Thyroid gland (tissue), 4 donors: ENCODE data around the gene PRAC1. TPM values are rescaled to one million over a fixed set of nuclear protein-coding genes. Genes with fewer than 3 reads are reported as not detected.

Experiments used
- DNase-seq, 2 donors: peaks; one replicate each; pipeline ENCODE4 v3.0.0-alpha.2; 2019
- H3K27ac ChIP-seq, 3 donors: fragments of 200-600 bp; sonication (generic); 1 replicate in 2 of 3; 2 replicates in 1 of 3; pipeline ENCODE4 v1.5.1; 2016 to 2019; ENCODE audit warnings: mild to moderate bottlenecking in 1 of 3, moderate library complexity in 1 of 3
- H3K27me3 ChIP-seq: fragments of 200-600 bp; sonication (generic); one replicate; pipeline ENCODE4 v1.5.1; 2019
- H3K36me3 ChIP-seq, 2 donors: fragments of 200-600 bp; sonication (generic); one replicate each; pipeline ENCODE4 v1.5.1; 2016 to 2019
- H3K4me1 ChIP-seq, 2 donors: fragments of 200-600 bp; sonication (generic); one replicate each; pipeline ENCODE4 v1.5.1; 2017 to 2019
- H3K4me3 ChIP-seq, 3 donors: fragments of 200-600 bp; sonication (generic); replicated peaks in 1 of 3; 1 replicate in 2 of 3; 2 replicates in 1 of 3; pipeline ENCODE4 v1.5.1; 2016; ENCODE audit warnings: mild to moderate bottlenecking in 1 of 3
- H3K9me3 ChIP-seq: fragments of 200-600 bp; sonication (generic); one replicate; pipeline ENCODE4 v1.5.1; 2017
- POLR2A ChIP-seq, 2 donors: fragments of 450-650 bp; IDR thresholded peaks; one replicate each; pipeline ENCODE4 v1.6.1; 2017; ENCODE audit warnings: antibody characterized with exemption in 2 of 2, mild to moderate bottlenecking in 2 of 2, moderate library complexity in 1 of 2
- WGBS, 2 donors: methylation state at CpG; one replicate each; pipeline ENCODE4 v1.1.5; 2017; 5-methylcytosine and 5-hydroxymethylcytosine counted together
- intact Hi-C: fragments of 100-400 bp; cut with DNase I; formaldehyde crosslinking; loops from one replicate; pipeline ENCODE4 v1.15.1; 2023
- total RNA-seq, 4 donors: library from RNA; depleted of rRNA; stranded (reverse); fragments of >200 nt; gene quantifications; one replicate each; pipeline ENCODE4 v1.2.3, GENCODE V29; 2016
- TF ChIP-seq, protein P1 (sequence below), 6 experiments: fragments of 200-600 bp in 3 of 6; fragments of 450-650 bp in 3 of 6; sonication (generic) in 3 of 6; IDR thresholded peaks; one replicate each; pipeline ENCODE4 v1.5.1; 2016 to 2019; ENCODE audit warnings: antibody characterized with exemption in 6 of 6, mild to moderate bottlenecking in 2 of 6, inconsistent platforms in 1 of 6, moderate library complexity in 1 of 6

PRAC1 gene
- total RNA-seq, 4 donors from 2014 or later: not detected

DNA sequence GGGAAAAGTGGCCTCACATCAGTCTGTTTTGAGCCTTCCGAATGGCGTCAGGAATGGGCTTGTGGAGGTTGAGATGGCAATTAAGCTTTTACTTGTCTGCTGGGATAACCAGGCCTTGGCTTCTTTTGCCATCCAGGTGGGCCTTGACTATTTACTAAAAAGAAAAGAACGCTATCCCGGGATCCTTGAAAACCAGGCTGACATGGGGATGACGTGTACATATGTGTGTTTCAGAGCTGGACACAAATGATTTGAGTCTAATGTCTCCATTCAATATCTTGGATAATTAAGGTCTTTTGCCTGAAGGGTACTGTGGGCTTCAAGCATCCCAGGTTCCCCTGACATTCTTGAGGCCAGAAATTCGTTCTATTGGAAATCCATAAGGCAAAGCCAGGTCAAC is 38.8 kb upstream of the PRAC1 start:
- H3K9me3 ChIP-seq: no peaks in the 10 kb centered on the region
- H3K36me3 ChIP-seq: no peaks in the 10 kb centered on the region
- H3K4me3 ChIP-seq: no peak overlapping the region
- TF ChIP-seq, protein P1, sequence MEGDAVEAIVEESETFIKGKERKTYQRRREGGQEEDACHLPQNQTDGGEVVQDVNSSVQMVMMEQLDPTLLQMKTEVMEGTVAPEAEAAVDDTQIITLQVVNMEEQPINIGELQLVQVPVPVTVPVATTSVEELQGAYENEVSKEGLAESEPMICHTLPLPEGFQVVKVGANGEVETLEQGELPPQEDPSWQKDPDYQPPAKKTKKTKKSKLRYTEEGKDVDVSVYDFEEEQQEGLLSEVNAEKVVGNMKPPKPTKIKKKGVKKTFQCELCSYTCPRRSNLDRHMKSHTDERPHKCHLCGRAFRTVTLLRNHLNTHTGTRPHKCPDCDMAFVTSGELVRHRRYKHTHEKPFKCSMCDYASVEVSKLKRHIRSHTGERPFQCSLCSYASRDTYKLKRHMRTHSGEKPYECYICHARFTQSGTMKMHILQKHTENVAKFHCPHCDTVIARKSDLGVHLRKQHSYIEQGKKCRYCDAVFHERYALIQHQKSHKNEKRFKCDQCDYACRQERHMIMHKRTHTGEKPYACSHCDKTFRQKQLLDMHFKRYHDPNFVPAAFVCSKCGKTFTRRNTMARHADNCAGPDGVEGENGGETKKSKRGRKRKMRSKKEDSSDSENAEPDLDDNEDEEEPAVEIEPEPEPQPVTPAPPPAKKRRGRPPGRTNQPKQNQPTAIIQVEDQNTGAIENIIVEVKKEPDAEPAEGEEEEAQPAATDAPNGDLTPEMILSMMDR (IDR thresholded peaks at IDR 0.05): no peak
- no peak for TF ChIP-seq POLR2A (IDR thresholded peaks at IDR 0.05)
- no peak overlapping the region for H3K27ac ChIP-seq
- 75 to 81% methylated on average over 6 of the region's 6 CpGs for WGBS, 2 donors
- H3K4me1 ChIP-seq: no peaks in the 10 kb centered on the region
- H3K27me3 ChIP-seq: peaks cover 7% of the 10 kb centered on the region
- no peak for DNase-seq
- intact Hi-C loops: no loop called here

DNA sequence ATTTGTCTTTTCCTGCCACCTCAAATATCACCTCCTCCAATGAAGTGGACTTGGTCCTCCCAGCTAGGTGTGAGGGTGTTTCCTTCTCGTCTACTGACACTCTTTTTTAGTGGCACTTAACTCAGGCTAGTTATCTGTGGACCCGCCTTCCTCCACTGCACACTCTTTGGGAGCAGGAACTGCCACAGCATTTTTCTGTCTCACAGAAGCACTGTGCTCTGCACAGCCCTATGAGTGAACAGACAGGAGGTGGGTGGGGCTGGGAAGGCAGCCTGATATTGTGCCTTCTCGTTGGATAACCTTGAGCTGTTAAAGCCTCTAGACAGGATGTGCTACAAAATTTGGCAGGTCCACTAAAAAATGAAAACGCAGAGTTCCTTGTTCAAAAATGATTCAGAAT is 38.1 kb upstream of the PRAC1 start:
- H3K36me3 ChIP-seq: no peaks in the 10 kb centered on the region
- WGBS, 2 donors: 30 to 44% methylated on average over 4 of the region's 4 CpGs
- intact Hi-C loops: no loop called here
- H3K9me3 ChIP-seq: no peaks in the 10 kb centered on the region
- DNase-seq: no peak
- no peak overlapping the region for H3K27ac ChIP-seq
- no peaks in the 10 kb centered on the region for H3K4me1 ChIP-seq
- no peak overlapping the region for H3K4me3 ChIP-seq
- no peak for TF ChIP-seq POLR2A (IDR thresholded peaks at IDR 0.05)
- TF ChIP-seq, protein P1 (IDR thresholded peaks at IDR 0.05): no peak
- peaks cover 11% of the 10 kb centered on the region for H3K27me3 ChIP-seq

DNA sequence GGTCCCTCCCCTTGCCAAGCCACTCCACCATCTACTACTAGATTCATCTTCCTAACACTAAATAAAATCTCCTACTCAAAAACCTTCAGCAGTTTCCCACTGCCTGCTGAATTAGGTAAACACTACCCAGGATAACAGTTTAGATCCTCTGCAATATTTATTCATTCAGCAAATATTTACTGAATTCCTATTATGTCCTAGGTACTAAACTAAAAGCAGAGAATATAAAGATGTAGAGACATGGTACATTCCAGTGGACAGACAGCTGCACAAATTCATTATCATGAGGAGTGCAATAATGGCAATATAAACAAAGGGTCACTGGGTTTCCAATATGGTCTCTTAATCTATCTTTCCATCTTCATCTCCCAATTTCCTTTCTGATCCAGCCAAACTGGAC is 37.0 kb upstream of the PRAC1 start:
- no peak for TF ChIP-seq POLR2A (IDR thresholded peaks at IDR 0.05)
- TF ChIP-seq, protein P1 (IDR thresholded peaks at IDR 0.05): no peak
- intact Hi-C loops: no loop called here
- Histone ChIP-seq H3K27ac (no peak overlapping the region), H3K4me3 (no peak overlapping the region), H3K4me1 (no peaks in the 10 kb centered on the region), H3K27me3 (peaks cover 23% of the 10 kb centered on the region), H3K36me3 (no peaks in the 10 kb centered on the region), H3K9me3 (no peaks in the 10 kb centered on the region)
- no peak for DNase-seq

DNA sequence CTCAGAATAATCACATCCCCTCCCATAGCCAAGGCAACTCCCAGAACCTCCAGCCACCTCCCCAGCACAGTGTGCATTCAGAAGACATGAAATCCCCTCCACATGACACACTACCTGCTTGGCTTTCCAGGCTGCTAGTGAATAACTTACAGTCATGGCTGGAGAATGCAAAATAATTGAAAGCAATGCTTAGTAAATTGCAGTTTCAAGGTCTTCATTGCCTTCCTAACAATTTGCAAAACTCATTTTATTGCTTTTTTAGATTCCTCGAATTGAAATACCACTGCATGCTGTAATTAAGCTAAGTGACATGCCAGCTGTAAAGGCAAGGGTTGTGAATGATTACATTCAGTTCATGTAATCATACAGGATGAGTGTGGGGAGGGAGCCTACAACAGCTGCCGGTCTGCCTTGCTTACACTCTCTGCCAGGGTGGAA is 35.2 kb upstream of the PRAC1 start:
- no peaks in the 10 kb centered on the region for H3K4me1 ChIP-seq
- H3K9me3 ChIP-seq: no peaks in the 10 kb centered on the region
- WGBS, 2 donors: 51 to 72% methylated on average over 2 of the region's 2 CpGs
- no peaks in the 10 kb centered on the region for H3K36me3 ChIP-seq
- intact Hi-C loops: no loop called here
- H3K27me3 ChIP-seq: peaks cover 37% of the 10 kb centered on the region
- DNase-seq: no peak
- H3K4me3 ChIP-seq: no peak overlapping the region
- no peak overlapping the region for H3K27ac ChIP-seq
- TF ChIP-seq POLR2A (IDR thresholded peaks at IDR 0.05): no peak
- TF ChIP-seq, protein P1 (IDR thresholded peaks at IDR 0.05): no peak

DNA sequence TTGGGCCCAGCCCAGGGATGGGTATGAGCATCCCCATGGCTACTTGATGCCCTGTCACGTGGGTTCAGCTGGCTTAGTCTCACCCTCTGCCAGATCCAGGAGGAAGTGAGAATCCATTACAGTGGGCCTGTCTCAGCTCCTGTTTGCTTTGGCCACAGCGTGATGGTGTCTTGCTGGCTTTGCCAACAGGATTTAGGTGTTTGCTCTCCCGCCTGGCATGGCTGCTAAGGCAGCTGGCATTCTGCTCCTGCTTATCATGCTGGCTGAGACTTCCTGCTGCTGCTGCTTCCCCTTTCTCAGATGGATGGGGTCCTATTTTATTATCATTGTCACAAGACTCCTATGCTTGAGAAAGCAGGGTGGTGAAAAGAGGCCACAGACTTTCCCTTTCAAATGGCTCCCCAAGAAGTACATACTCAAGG is 34.5 kb upstream of the PRAC1 start:
- H3K27me3 ChIP-seq: peaks cover 44% of the 10 kb centered on the region

More for the DNA sequence above, 34.5 kb upstream of the PRAC1 start:
- H3K4me1 ChIP-seq: no peaks in the 10 kb centered on the region
- H3K27ac ChIP-seq: no peak overlapping the region
- no peak for DNase-seq
- intact Hi-C loops: no loop called here
- 32 to 39% methylated on average over 3 of the region's 3 CpGs for WGBS, 2 donors
- no peaks in the 10 kb centered on the region for H3K9me3 ChIP-seq
- TF ChIP-seq POLR2A (IDR thresholded peaks at IDR 0.05): no peak
- TF ChIP-seq, protein P1 (IDR thresholded peaks at IDR 0.05): no peak
- H3K4me3 ChIP-seq: no peak overlapping the region
- no peaks in the 10 kb centered on the region for H3K36me3 ChIP-seq
